ENCODE measurements around the gene GPRIN1. TPM values are rescaled to one million over a fixed set of nuclear protein-coding genes. Genes with fewer than 3 reads are reported as not detected.
A peak's percentile ranks its signal among the peaks of the same experiment; 100 is the strongest.

Gene GPRIN1
- total RNA-seq, 1 experiment from 2014 or later, result 14.2 TPM

DNA sequence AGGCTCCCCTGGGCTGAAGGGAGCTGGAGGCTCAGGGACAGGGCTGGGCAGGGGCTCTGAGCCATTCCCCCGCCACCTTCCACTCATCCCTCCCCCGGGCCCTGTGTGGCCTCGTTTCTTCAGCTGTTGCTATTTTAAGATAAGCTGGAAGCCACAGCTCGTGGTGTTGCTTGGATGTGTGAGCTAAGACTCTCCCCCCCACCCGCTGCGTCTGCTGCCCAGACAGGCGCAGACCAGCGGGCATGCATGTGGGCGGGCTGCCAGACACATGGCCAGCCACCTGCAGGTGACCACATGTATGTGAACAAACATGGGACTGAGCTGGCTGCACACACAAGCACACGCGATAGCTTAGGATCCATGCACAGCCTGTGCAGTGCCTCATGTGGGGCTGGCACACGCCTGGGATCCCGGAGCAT is 11.7 kb upstream of the GPRIN1 start:
- peaks cover 35% of the 10 kb centered on the region for H3K27me3 ChIP-seq (ENCODE audit: control insufficient read depth, insufficient read depth, low read length)

GRCh38 chr5:176620333-176620981 is 10.5 kb upstream of the GPRIN1 start:
- Histone ChIP-seq H3K27me3 (ENCODE audit: control insufficient read depth, insufficient read depth, low read length) (peaks cover 38% of the 10 kb centered on the region), H3K4me3 (ENCODE audit: insufficient read depth, low read depth, low read length) (peak overlapping the region; percentile 36), H3K36me3 (replicated peaks; ENCODE audit: control insufficient read depth, insufficient read depth, low read length) (no peaks in the 10 kb centered on the region)
- peak; percentile 83 for DNase-seq

More for the DNA sequence above, 11.7 kb upstream of the GPRIN1 start:
- Histone ChIP-seq H3K36me3 (replicated peaks; ENCODE audit: control insufficient read depth, insufficient read depth, low read length) (no peaks in the 10 kb centered on the region), H3K4me3 (ENCODE audit: insufficient read depth, low read depth, low read length) (no peak overlapping the region)
- DNase-seq, result no peak

DNA sequence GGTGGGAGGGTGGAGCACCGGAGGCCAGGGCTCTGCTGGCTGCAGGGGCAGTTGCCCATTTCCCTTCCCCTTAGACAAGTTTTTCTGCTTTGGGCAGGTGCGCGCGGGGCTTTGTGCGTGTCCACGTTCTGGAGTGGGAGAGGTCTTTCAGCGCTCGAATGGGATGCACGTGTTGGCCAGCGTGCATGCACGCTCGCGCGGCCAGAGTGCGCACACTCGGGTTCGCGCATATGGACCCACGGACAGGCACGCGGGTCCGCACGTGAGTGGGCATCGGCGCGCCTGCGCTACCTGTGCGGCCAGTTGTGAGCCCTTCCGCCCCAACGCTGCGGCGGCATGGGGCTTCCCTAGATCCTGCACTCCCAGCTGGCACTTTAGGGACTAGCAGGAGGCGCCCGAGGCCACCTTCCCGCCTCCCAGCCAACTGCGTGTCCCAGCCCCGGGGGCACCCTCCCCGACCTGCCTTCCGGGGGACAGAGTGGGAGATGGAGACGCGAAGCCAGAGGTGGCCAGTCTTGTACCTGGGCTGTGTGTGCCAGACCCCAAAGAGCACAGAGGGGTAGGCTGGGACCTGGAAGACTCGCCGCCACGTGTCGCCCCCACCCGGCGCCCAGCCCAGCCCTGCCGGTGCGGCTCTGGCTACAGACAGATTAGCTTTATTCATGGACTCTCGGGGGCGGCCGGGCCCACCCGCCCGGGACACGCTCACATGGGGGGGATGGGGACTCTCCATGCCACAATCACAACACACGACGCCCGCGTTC is 9.8 kb upstream of the GPRIN1 start:
- DNase-seq, result peak; percentile 83
- Histone ChIP-seq H3K27me3 (ENCODE audit: control insufficient read depth, insufficient read depth, low read length) (peaks cover 38% of the 10 kb centered on the region), H3K36me3 (replicated peaks; ENCODE audit: control insufficient read depth, insufficient read depth, low read length) (no peaks in the 10 kb centered on the region), H3K4me3 (ENCODE audit: insufficient read depth, low read depth, low read length) (peak overlapping the region; percentile 36)

- Histone ChIP-seq H3K36me3 (replicated peaks; ENCODE audit: control insufficient read depth, insufficient read depth, low read length) (no peaks in the 10 kb centered on the region), H3K27me3 (ENCODE audit: control insufficient read depth, insufficient read depth, low read length) (peaks cover 38% of the 10 kb centered on the region), H3K4me3 (ENCODE audit: insufficient read depth, low read depth, low read length) (peak overlapping the region; percentile 36)
- DNase-seq, result peak; percentile 99
Observed at GRCh38 chr5:176619203-176619568, 9.2 kb upstream of the GPRIN1 start.

- DNase-seq, result peak; percentile 68
- peaks cover 38% of the 10 kb centered on the region for H3K27me3 ChIP-seq (ENCODE audit: control insufficient read depth, insufficient read depth, low read length)
- H3K4me3 ChIP-seq (ENCODE audit: insufficient read depth, low read depth, low read length), result peak overlapping the region; percentile 25
- no peaks in the 10 kb centered on the region for H3K36me3 ChIP-seq (replicated peaks; ENCODE audit: control insufficient read depth, insufficient read depth, low read length)
Observed at GRCh38 chr5:176618783-176619182, 8.8 kb upstream of the GPRIN1 start.

- Histone ChIP-seq H3K4me3 (ENCODE audit: insufficient read depth, low read depth, low read length) (no peak overlapping the region), H3K36me3 (replicated peaks; ENCODE audit: control insufficient read depth, insufficient read depth, low read length) (no peaks in the 10 kb centered on the region), H3K27me3 (ENCODE audit: control insufficient read depth, insufficient read depth, low read length) (peaks cover 36% of the 10 kb centered on the region)
- DNase-seq, result no peak
Observed at GRCh38 chr5:176616511-176616910, 6.6 kb upstream of the GPRIN1 start.

DNA sequence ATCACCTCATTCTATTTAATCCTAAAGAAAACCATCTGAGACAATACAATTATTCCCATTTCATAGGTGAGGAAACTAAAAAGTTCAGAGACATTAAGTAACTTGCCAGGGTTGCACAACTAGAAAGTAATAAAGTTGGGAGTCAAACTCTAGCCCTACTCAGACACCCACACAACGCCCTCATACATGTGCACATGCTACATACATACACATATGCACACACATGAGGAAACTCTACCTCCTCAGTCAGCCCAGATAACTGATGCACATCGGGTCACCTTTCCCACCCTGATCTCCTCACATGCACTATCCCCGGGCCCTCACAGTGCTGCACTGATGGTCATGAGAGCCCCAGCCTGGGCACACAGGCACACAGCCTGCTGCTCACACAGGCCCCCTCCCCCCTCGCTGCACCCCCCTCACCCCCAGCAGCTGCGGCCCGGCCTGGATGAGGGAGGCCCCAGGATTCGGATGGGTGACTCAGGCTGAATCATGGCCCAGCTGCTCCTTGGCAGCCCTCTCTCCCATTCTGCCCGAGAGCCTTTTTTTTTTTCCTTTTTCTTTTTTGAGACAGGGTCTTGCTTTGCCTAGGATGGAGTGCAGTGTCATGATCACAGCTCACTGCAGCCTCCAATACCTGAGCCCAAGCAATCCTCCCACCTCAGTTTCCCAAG is 5.0 kb upstream of the GPRIN1 start:
- no peak overlapping the region for H3K4me3 ChIP-seq (ENCODE audit: insufficient read depth, low read depth, low read length)
- H3K36me3 ChIP-seq (replicated peaks; ENCODE audit: control insufficient read depth, insufficient read depth, low read length), result no peaks in the 10 kb centered on the region
- no peak for DNase-seq
- peaks cover 25% of the 10 kb centered on the region for H3K27me3 ChIP-seq (ENCODE audit: control insufficient read depth, insufficient read depth, low read length)

GRCh38 chr5:176612855-176613254 is 2.9 kb upstream of the GPRIN1 start:
- no peaks in the 10 kb centered on the region for H3K36me3 ChIP-seq (replicated peaks; ENCODE audit: control insufficient read depth, insufficient read depth, low read length)
- no peak overlapping the region for H3K4me3 ChIP-seq (ENCODE audit: insufficient read depth, low read depth, low read length)
- DNase-seq, result no peak
- peaks cover 11% of the 10 kb centered on the region for H3K27me3 ChIP-seq (ENCODE audit: control insufficient read depth, insufficient read depth, low read length)

DNA sequence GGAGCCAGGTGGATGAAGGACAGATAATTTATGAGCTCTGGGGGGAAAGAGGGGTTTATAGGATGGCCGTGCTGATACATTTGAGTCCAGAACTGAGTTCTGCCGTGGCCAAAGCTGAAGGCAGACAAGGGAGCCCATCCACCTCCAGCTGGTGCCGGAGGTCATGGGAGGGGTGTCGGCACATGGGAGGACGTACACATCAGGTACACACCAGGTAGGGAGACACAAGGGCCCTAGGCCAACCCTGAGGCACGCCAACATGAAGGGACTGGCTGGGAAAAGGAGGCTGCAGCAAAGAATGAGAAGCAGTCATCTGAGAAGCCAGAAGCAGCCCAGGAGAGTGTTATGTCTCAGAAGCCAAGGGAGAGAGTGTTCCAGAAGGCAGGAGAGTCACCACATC is 2.1 kb upstream of the GPRIN1 start:
- Histone ChIP-seq H3K27me3 (ENCODE audit: control insufficient read depth, insufficient read depth, low read length) (peaks cover 8% of the 10 kb centered on the region), H3K36me3 (replicated peaks; ENCODE audit: control insufficient read depth, insufficient read depth, low read length) (no peaks in the 10 kb centered on the region), H3K4me3 (ENCODE audit: insufficient read depth, low read depth, low read length) (no peak overlapping the region)
- DNase-seq, result no peak

DNA sequence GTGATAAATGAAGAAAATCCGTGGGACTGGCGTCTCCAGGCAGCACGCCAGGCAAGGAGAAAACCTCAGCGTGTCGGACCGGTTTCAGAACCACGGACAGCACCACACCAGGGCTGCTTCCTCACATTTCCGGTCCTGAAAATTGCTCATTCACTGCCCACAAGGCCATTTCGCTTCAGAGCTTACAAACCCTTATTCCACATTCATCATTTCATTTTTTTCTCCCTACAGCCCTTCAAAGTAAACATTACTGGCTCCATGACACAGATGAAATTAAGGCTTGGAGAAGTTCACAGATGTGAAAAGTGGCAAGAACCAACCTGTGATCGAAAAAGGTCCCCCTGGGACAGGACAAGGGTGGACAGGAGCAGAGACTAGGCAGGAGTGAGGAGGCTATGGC is 1.5 kb upstream of the GPRIN1 start:
- Histone ChIP-seq H3K36me3 (replicated peaks; ENCODE audit: control insufficient read depth, insufficient read depth, low read length) (no peaks in the 10 kb centered on the region), H3K27me3 (ENCODE audit: control insufficient read depth, insufficient read depth, low read length) (peaks cover 8% of the 10 kb centered on the region), H3K4me3 (ENCODE audit: insufficient read depth, low read depth, low read length) (no peak overlapping the region)
- peak; percentile 80 for DNase-seq

DNA sequence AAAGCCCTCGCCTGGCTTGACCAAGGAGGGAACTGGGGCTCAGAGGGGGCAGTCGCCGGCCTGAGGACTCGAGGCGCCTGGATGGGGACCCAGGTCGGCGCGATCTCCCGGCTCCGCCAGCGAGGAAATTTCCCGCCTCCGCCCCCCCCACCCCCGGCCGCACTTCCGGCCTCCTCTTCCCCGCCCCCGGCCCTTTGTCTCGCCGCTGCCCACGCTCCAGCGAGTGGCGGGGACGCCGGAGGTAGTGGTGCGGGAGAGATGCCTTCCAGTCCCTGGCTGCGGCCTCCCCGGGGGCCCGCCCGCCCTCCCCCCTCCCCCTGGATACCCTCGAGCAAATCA is 448 bp upstream of the GPRIN1 start:
- Histone ChIP-seq H3K36me3 (replicated peaks; ENCODE audit: control insufficient read depth, insufficient read depth, low read length) (no peaks in the 10 kb centered on the region), H3K27me3 (ENCODE audit: control insufficient read depth, insufficient read depth, low read length) (peaks cover 6% of the 10 kb centered on the region), H3K4me3 (ENCODE audit: insufficient read depth, low read depth, low read length) (peak overlapping the region; percentile 73)
- no peak for DNase-seq

DNA sequence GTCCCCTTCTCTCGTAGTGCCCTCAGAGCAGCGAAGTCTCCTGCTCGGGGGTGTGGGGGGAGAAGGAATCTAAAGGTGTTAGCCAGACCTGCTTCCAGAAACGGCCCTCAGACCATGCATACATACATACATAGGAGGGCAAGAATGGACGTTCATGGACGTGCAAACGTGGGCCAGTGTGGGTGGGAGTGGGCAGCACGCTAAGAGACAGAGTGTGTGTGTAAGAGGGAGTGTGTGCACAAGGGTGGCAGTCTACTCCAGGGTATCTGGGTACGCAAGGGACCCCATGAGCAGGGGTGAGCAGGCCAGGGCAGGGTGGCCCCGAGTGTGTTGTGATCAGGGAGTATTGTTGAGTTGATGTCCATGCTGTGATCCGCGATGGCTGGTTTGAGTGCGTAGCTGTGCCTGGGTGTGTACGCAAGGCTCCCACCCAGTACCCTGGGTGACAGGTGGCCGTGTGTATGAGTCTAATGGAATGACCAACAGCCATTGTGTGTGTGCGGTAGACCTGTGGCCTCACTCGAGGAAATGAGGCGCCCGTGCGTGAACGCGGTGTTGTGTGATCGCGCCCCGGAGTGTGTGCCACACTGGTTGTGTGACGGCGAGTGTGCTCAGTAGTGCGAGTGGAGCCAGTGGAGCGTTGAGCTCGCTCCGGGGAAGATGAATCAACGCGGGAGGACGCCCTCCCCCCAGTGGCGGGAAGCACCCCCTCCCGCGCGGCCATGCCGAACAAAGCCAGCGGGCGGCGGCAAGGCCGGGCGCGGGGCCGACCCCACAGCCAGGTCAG is 826 bp downstream of the GPRIN1 start:
- DNase-seq, result no peak
- Histone ChIP-seq H3K4me3 (ENCODE audit: insufficient read depth, low read depth, low read length) (peak overlapping the region; percentile 73), H3K27me3 (ENCODE audit: control insufficient read depth, insufficient read depth, low read length) (peaks cover 6% of the 10 kb centered on the region)

DNA sequence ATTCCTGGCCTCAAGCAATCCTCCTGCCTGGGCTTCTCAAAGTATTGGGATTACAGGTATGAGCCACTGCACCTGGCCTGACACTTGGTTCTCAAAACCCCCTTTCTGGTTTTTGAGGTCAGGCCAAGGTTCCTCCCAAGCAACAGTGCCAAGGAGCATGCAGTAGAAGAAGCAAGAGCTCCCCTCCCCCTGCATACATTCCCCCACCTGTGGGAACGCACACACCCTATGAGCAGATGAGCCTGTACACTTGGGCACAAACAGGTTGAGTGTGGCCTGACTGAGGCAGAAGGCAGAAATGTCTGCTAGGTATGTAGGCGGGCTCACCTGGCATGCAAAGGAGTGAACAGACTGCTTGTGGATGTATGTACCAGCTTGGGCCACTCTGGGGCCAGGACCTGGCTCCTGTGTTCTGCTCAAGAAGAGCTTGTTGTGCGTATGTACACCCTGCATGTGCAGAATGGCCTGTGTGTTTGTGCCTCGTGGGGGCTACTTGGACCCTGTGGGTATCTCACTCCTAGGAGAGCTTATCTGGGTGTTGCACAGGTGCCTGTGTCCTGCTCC is 1.7 kb downstream of the GPRIN1 start:
- no peak overlapping the region for H3K4me3 ChIP-seq (ENCODE audit: insufficient read depth, low read depth, low read length)
- DNase-seq, result no peak
- peaks cover 6% of the 10 kb centered on the region for H3K27me3 ChIP-seq (ENCODE audit: control insufficient read depth, insufficient read depth, low read length)
- no peaks in the 10 kb centered on the region for H3K36me3 ChIP-seq (replicated peaks; ENCODE audit: control insufficient read depth, insufficient read depth, low read length)

More for the DNA sequence above, 826 bp downstream of the GPRIN1 start:
- H3K36me3 ChIP-seq (replicated peaks; ENCODE audit: control insufficient read depth, insufficient read depth, low read length), result no peaks in the 10 kb centered on the region

DNA sequence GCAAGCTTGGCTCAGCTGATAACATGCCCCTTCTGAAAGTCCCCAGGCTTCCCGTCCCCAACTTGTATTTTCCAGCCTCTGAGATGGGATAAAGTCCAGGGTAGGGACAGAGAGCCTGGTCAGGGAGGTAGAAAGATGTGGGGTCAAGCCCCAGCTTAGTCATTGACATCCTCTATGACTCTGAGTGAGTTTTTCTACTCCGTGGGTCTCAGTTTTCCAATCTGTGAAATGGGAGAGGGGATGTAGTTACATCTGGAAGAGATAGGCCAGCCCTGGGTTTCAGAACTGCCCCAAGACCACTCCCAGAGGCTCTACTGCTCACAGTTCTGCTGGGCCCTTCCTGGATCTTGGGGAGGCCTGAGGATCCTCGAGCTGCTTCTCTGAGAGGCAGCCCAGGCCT is 3.1 kb downstream of the GPRIN1 start:
- no peak for DNase-seq
- H3K4me3 ChIP-seq (ENCODE audit: insufficient read depth, low read depth, low read length), result no peak overlapping the region
- H3K36me3 ChIP-seq (replicated peaks; ENCODE audit: control insufficient read depth, insufficient read depth, low read length), result no peaks in the 10 kb centered on the region
- peaks cover 6% of the 10 kb centered on the region for H3K27me3 ChIP-seq (ENCODE audit: control insufficient read depth, insufficient read depth, low read length)
